ENCODE data around the gene CBY3.
"Not testable (repeated sequence)": the region's sequence is repeated elsewhere in the genome, so short reads cannot be mapped to it uniquely, and the experiment has no call there.

CBY3 gene

DNA sequence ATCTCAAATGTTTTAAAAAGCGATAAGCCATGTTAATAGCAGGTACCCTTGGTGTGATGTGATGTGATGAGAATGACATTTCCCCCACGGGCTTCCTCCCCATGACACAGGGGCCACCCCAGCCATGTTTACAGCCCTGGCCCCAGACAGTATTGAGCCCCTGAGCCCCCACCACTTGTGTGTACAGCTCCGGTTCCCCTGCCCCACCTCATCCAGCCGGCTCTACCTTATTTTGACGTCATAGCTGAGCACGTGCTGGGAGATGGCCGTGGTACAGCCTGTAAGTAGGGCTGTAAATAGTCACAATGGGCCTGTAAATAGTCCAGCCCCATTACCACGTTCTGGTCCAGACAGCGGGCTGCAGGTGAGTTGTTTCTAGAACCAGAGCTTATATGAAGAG is 32.4 kb downstream of the CBY3 start:
- H3K27ac ChIP-seq, result no peak overlapping the region
- CTCF ChIA-PET, result no interaction called here
- DNase-seq (ENCODE audit: low spot score), result no peak
- POLR2A ChIA-PET (ENCODE audit: low non-redundant PET), result no interaction called here
- TF ChIP-seq CTCF (conservative IDR thresholded peaks at IDR 0.05; ENCODE audit: low read depth), result no peak

GRCh38 chr5:179644766-179645165 is 36.1 kb downstream of the CBY3 start:
- DNase-seq (ENCODE audit: low spot score); POLR2A ChIA-PET (ENCODE audit: low non-redundant PET); CTCF ChIA-PET: not testable (repeated sequence)

GRCh38 chr5:179643141-179643920 is 37.5 kb downstream of the CBY3 start:
- H3K27ac ChIP-seq; POLR2A ChIA-PET (ENCODE audit: low non-redundant PET); DNase-seq (ENCODE audit: low spot score): not testable (repeated sequence)
- CTCF ChIA-PET, result interaction anchor here (0.6 kb wide), 1 partner anchor 16 kb away, joined by 3 read pairs; no protein-coding TSS in a partner anchor

More at GRCh38 chr5:179644766-179645165, 36.1 kb downstream of the CBY3 start:
- not testable (repeated sequence) for H3K27ac ChIP-seq

DNA sequence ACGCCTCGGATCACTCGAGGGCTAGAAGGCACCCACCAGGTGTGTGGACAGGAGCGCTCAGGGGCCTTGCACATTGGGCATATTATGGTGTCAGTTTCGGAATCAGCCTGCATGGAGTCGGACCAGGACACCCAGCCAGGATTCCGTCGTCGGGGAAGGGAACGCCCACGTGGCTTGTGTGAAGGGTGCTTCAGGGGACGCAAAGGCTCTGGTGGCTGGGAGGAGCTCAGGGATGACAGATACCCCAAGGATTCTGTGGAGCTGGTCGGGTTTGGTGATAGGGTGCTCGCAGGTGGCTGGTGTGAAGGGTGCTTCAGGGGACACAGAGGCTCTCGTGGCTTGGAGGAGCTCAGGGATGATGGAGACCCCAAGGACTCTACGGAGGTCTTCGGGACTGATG is 38.2 kb downstream of the CBY3 start:
- DNase-seq (ENCODE audit: low spot score); H3K27ac ChIP-seq; CTCF ChIA-PET; POLR2A ChIA-PET (ENCODE audit: low non-redundant PET): not testable (repeated sequence)

GRCh38 chr5:179641745-179642144 is 39.1 kb downstream of the CBY3 start:
- H3K27ac ChIP-seq; CTCF ChIA-PET; POLR2A ChIA-PET (ENCODE audit: low non-redundant PET); DNase-seq (ENCODE audit: low spot score): not testable (repeated sequence)

DNA sequence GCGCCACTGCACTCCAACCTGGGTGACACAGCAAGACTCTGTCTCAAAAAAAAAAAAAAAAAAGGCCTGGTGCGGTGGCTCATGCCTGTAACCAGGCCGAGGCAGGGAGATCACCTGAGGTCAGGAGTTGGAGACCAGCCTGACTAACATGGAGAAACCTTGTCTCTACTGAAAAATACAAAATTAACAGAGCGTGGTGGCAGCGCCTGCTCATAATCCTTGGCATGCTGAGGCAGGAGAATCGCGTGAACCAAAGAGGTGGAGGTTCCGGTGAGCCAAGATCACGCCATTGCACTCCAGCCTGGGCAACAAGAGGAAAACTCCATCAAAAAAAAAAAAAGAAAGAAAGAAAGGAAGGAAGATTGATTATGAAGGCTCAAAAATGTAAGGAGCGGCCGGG is 41.5 kb downstream of the CBY3 start:
- DNase-seq (ENCODE audit: low spot score); POLR2A ChIA-PET (ENCODE audit: low non-redundant PET); CTCF ChIA-PET: not testable (repeated sequence)
- H3K27ac ChIP-seq, result peak overlapping the region; percentile 76

GRCh38 chr5:179634370-179635172 is 46.3 kb downstream of the CBY3 start:
- CTCF ChIA-PET; H3K27ac ChIP-seq; POLR2A ChIA-PET (ENCODE audit: low non-redundant PET); DNase-seq (ENCODE audit: low spot score): not testable (repeated sequence)

- H3K27ac ChIP-seq, result peak overlapping the region; percentile 80
- DNase-seq (ENCODE audit: low spot score); CTCF ChIA-PET: not testable (repeated sequence)
- POLR2A ChIA-PET (ENCODE audit: low non-redundant PET), result interaction anchor here (0.6 kb wide), 1 partner anchor 254 kb away, joined by 3 read pairs; no protein-coding TSS in a partner anchor
These were observed 47.1 kb downstream of the CBY3 start for GRCh38 chr5:179633501-179634369.

Measured in RWPE1 (cell line).